Fibroblast of skin of back (primary cell): ENCODE data around the gene TTLL11.
"Not testable (repeated sequence)": the region's sequence is repeated elsewhere in the genome, so short reads cannot be mapped to it uniquely, and the experiment has no call there.

Source experiments
- DNase-seq: peaks from one replicate; pipeline ENCODE4 v3.0.0-alpha.2; 2013

The TTLL11 gene

DNA sequence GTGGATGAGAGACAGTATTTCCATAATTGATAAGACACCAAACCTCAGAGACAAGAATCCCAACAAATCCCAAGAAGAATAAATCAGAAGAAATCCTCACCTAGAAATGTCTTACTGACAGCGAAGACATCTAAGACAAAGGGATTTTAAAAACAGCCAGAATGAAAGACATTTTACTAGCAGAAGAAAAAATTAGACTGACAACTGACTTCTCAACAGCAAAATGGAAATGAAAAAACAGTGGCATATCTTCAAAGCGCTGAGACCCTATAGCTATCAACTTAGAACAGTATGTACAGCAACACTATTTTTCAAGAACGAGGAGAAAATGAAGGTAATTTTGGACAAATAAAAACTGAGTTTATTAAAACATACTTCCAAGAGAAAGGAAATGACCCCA, 16.3 kb downstream of the TTLL11 start:
- DNase-seq, result no peak

DNA sequence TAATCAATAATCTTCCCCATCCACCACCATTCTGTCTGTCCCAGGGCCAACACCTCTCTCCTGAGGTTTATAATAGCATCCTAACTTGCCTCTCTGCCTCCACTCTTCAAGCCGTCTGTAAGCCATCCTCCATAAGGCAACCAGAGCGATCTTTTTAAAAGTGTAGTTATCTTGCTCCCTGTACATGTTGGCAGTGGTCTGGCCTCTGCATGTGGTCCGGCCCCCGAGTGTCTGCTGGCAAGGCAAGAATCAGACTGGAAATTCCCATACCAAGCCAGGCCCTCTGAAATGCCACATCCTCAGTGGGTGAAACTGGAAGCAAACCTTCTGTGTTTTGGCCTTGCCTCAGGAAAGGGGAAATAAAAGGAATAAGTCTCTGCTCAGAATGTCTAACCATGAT, 17.0 kb downstream of the TTLL11 start:
- DNase-seq, result no peak

DNA sequence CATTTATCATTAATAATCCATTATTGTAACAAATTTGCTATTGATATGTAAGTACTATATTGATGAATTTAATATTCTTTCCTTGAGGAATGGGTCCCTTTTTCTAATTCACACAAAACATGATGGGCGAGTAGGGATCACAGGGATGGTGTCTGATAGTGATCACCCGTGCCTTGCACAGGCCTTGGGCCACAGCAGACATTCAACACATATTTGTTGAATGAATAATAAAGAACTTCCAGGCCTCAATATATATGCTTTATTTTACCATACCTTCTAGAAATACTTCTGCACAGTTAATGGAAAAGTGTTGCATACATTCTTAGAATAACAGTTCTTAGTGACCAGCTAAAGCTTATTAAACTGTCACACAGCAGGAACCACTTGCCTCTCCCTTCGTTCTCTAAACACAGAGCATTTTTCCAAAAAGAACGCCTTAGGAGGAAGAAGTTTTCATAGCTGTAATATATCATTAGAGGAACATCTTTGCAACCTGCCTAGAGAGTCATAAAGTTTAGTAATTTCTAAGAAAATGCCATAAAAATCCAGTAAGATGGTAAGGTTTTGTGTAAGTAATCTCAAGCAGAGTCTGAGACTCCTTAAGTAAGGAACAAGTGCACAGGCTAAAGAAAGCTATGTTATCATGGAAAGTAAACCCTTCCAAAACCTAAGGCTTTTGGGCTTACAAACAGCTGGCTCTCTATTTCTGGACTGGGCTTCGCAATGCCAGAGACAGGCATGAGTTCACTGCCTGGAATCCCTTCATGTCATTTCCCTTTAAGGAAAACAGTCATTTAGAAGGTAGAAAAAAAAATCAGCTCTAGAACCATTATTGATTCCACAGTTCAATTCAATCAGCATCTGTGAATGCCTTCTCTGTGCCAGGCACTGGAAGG, 17.7 kb downstream of the TTLL11 start:
- DNase-seq, result peak; percentile 44

DNA sequence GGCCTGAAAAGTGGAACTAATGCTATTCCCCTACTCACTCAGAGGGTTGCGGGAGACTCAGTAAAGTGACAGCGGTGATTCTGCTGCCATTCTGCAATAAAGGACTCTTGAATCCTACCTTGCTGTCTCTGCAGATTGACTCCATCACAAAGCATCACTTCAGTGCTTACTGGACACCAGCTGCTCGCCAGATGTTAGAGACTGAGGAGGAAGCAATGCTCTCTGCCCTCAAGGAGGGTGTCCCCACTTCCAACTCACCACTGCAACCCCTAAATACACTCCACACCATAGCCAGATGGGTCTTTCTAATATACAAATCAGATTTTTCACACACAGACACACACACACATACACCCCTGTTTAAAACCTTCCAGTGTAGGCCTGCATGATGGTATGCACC, 21.4 kb downstream of the TTLL11 start:
- DNase-seq, result no peak

DNA sequence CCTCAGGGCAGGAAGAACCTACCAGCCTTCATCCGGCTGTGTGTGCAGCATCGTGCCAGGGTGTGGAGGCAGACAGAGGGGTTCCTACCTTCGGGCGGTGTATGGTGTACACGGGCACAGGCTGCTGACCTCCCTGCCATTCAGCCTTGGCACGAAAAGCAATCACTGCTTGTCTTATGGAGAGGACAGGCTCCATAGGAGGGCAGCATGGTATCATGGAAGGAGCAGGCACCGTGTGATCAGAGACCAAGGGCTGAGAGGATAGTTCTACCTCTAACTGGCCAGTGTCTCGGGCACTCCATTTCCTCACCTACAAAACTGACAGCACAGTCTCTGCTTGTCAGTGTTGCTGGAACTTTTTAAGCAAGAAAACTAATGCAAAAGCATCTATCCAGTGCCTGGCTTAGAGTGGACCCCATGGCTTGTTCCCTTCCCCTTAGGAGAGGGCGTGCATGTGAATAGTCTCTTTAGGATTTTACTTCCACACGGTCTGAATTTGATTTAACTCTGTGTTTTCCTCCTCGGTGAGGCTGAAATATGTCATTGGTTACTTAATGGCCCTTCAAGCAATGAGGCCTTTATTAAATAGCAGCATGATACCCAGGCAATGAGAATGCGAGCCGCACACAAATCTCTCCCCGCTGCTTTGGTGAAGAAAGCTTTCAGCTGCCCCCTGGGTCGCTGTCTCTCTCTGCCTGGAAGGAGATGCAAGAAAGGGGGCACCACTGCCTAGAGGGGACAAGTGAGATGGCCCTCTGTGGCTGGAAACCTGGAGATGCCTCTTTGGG, 22.2 kb downstream of the TTLL11 start:
- no peak for DNase-seq

DNA sequence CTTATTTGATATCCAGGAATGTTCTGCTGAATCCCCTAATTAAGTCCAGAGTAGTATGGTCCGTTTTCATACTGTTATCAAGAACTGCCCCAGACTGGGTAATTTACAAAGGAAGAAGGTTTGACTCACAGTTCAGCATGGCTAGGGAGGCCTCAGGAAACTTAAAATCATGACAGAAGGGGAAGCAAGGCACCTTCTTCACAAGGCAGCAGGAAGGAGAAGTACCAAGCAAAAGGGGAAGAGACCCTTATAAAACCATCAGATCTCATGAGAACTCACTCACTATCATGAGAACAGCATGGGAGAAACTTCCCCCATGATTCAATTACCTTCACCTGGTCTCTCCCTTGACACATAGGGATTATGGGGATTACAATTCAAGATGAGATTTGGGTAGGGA, 26.4 kb downstream of the TTLL11 start:
- DNase-seq, result not testable (repeated sequence)

DNA sequence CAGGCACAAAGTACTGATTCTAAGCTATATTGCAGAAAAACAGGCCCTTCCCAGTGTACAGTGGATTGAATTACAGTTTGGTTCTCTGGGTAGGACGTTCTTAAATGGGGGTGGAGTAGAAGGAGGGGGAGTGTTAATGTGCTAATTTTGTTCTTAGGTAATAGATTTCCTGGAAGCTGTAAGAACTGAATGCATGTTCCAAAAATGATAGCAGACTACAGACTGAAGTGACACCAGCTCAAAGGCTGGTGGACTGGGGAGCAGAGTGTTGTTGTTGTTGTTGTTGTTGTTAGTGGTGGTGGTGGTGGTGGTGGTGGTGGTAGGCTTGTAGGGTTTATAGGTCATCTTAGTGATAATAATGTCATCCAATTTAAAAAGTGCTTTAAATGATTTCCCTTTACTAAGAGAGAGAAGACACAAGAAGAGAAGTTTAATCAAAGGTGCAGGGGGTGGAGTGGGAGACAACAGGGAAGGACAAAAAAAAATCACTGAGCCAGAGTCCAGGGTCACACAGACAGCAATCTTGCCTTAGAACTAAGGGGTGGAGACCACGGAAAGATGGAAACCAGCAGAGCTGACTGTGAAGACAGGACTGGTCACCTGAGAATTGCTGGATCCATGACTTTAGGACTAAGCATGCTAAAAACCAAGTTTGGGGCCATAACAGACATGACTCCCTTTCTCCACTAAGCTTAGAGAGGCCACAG, 27.0 kb downstream of the TTLL11 start:
- DNase-seq, result no peak

DNA sequence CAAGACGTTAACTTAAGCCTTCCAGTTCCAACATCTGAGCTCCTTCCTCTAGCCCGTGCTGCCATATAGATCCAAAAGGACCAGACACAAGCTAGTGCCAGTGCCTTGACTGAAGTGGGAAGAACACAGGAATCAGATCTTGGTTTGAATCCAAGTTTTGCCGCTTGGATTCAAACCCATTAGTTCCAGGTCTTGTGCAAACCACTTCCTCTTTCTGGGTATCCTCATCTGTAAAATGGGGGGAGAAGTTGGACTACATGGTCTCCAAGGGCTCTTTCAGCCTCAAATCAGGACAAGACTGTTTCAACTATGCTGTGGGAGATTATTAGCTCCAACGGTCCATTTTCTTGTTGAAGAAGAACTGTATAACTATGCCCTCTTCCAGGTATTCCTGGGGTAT, 32.6 kb downstream of the TTLL11 start:
- no peak for DNase-seq

DNA sequence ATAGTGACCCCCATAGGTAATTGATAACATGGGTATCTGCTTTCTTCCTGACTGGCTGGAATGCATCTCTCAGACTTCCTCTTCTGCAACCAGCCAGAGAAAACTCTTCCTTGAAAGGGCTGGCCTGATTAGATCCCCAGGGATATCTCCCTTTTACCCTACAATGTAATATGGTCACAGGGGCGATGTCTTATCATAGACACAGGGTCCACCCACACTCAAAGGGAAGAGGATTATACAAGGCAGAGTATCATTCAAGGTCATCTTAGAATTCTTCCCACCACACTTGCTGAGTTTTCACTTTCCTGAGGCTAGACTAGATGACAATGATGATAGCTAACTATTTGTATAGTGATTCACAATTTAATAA, 33.2 kb downstream of the TTLL11 start:
- no peak for DNase-seq

DNA sequence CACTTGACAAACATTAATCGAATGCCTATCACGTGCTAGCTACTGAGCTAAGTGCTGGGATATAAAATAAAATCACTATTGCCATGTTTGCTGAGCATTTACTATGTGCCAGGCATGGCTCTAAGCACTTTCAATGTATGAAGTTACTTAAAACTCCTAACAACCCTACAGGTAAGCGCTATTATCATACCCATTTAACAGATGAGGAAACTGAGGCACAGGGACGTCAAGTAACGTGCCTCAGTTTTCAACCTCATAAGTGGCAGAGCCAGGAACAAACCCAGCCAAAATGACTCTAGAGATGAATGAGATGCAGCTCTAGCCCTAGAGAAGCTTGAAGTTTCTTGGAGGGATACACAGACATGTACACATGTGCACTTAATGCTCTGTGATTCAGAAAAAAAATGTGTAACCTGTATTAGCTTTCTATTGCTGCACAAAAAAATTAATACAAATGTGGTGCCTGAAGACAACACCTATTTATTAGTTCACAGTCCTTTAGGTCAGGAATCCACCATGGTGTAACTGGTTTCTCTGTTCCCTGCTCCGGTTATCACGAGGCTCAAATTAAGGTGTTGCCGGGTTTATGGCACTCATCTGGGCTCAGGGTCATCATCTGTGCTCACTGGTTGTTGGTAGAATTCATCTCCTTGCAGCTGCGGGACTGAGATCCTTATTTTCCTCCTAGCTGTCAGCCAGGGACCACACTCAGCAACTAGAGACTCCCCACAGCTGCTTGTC, 33.7 kb downstream of the TTLL11 start:
- no peak for DNase-seq

DNA sequence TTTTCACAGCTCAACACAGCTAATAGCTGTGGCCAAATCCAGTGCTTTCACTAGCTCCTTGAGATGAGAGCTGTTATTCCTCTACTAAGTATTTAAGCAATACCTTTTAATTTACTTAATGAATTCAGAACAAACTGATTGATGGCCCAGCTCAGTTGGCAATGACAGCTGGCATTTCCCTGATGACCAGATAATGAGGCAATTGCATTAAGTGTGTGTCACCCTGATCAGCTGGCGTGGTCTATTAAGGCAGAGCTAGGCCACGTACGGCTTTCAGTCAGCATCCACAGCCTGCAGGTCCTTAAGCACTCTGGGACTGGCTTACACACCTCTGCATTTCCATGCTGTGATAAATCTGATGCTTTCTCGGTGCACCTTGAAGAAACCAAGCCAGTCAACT, 34.4 kb downstream of the TTLL11 start:
- DNase-seq, result no peak

DNA sequence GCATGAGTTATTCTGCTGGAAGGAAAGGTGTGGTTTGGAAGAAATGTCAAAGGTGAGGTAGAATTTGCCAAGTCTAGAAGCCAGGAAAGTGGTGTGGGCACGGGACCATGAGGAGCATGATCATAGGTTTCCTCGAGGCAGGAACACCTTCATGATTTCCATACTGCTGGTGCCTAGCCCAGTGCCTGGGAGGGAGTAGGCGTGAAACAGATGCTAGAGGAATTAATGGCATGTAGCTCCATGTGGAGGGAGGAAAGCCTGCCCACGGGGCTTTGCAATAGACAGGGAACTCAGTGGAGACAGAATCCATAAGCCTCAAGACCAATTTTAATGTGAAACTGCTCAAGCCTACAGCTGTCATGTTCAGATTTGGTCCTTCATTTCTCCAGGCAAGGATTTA, 35.1 kb downstream of the TTLL11 start:
- DNase-seq, result no peak

DNA sequence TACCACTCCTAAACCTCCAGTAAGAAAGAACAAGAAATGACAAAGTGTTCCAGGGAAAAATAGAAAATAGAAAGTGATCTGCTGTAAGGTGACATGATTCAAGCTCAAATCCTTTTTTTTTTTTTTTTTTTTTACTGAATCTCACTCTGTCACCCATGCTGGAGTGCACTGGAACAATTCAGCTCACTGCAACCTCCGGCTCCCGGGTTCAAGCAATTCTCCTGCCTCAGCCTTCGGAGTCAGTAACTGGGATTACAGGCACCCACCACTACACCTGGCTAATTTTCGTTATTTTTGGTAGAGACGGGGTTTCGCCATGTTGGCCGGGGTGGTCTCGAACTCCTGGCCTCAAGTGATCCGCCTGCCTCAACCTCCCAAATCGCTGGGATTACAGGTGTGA, 35.9 kb downstream of the TTLL11 start:
- DNase-seq, result no peak

DNA sequence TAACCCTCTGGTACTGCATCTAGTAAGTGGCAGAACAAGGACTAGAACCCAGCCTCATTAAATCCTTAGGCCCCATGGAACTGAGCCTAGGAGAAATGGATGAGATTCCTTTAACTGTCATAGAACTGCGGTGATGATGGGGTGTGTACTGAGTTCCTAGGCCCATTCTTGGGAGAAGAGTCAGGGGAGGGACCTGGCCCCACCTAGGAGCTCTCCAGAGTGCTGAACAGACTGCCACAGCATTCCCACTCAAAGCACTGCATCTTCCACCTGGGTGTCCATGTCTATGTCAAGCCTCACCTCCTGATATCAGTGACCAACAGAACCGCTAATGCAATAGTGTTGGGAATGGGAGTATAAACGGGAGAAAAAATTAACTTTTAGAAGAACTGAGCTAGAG, 36.6 kb downstream of the TTLL11 start:
- no peak for DNase-seq

DNA sequence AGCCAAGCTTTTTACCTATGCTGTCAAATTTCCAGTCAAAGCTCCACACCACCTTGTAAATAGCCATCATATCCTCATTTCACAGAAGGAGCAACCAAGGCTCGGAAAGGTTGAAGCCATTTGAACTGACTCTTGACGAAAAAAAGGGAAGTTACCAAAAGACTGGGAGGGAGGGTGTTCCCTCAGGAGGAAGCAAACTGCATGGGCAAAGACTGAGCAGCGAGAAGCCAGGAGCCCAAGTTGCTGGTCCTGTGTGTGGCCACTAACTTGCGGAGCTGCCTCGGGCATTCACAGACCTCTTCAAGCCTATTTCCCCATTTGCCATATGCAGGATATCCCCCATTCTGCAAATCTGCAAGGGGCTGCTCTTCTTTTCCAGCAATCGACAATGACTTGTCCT, 37.4 kb downstream of the TTLL11 start:
- no peak for DNase-seq

DNA sequence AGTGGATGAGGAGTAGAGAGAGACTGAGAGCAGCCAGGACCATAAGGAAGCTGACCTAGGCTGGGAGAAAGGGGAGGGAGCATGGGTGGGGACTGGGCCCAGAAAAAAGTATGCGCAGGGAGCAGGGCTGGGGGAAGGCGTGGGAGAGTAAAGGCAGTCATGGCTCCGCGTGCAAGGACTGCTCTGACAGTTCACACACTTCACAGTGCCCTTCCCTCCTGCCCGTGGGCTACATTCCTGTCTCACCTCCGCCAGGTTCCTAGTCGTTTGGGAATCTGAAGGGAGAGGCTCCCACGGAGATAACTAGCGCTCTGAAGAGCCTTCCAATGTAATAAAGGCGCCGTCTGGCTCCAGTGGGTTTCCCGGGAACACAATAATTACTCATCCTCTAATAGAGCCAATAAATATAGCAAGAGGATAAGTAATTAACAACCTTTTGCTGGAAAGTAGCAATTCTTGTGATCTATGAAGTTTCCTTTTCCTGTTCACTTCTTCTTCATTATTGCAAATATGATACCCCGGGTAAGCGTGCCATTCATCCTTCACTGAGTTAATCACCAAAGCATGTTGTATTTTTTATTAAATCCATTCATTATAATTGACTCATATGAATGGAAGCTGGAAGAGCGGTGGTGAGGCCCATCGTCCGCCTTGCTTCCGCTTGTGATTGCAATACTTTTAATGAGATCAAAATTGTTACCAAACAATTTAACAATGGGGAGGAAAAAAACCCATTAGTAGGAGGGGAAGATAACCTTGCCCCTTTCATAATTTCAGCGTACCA, 39.3 kb downstream of the TTLL11 start:
- peak; percentile 79 for DNase-seq

DNA sequence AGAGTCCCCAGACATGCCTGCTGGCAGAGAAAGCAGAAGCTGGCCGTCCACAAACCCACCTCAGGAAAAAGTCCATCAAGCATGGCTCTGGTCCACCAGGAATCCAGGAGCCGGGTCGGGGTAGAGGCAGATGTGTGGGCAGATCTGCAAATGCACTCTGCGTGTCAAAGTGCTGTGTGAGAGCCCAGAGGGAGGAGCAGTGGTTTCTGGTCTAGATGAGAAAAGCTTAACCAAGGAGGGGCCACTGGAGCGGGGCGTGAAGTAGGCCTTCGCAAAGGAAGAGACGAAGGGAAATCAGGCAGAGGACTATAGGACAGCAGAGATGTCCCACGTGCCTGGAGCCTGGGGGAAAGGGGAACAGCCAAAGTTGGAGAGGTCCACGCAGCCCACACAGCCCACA, 40.0 kb downstream of the TTLL11 start:
- no peak for DNase-seq

DNA sequence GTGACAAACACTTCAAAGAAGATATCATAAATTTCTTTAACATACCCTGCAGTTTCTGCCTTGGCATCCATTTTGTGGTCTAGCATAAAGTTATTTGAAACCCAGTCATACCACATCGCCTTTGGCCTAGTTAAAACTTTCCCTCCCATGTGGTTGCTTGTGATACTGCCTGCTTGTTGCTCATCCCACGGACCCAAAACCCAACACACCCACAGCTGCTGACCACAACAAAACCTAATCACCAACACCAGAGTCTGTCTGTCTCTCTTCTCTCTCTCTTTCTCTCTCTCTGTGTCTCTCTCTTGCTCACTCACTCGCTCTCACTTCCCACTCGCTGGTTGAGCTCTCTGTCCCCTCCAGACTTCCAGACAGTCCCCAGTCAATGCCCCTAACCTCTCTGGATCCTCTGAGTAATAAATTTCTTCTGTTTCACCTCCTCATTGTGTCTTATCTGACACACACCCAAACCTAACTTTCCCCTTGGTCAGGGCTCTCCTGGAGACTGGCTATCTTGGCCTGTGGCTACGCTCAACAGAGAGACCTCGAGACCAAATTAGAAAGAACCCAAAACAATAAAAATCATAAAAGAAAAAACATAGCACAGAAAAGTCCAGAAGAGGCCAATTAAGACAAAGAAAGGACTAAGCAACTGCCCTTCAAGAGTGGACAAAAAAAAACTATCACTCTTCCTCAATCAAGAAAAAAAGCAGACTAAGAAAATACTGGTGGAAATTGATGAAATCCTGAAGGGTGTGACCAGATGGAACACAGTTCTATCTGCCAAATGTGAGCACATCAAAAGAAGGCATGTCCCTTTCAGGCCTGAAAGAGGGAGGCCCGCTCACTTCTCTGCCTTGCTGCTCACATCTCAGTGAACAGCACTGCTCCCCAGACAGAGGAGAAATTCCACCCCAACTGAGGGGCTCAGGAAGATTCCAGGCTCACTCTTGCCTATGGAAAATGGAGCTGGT, 41.5 kb downstream of the TTLL11 start:
- peak; percentile 72 for DNase-seq

DNA sequence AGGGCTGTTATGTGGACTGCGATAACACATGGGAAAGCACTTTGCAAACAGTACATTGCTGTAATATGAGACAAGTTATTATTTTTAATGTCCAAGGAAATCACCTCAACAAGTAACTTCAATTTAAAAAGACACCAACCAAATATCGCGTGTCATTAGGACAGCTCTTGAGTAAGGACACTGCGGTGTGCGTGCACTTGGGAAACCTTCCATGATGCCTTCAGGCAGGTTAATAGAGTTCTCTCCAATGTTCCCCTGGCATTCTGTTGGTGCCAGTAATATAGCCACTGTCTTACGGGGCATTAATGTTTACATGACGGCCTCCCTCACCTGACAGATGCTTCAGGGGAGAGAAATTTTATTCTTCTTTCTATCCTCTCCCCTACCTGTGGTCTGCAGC, 42.9 kb downstream of the TTLL11 start:
- DNase-seq, result no peak

DNA sequence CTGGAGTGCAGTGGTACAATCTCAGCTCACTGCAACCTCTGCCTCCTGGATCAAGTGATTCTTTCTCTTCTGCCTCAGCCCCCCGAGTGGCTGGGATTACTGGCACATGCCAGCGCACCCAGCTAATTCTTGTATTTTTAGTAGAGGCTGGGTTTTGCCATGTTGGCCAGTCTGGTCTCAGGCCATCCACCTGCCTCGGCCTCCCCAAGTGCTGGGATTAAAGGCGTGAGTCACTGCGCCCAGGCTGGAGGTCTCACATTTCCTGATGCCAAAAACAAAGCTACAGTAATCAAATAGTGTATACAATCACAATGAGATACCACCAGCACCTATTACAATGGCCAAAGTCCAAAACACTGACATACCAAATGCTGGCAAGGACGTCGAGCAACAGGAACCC, 51.1 kb downstream of the TTLL11 start:
- no peak for DNase-seq
